ENCODE data around the gene KNDC1. TPM values are rescaled to one million over a fixed set of nuclear protein-coding genes. Genes with fewer than 3 reads are reported as not detected.

The KNDC1 gene
- total RNA-seq, 2 donors from 2014 or later = 0.59 to 1.8 TPM

DNA sequence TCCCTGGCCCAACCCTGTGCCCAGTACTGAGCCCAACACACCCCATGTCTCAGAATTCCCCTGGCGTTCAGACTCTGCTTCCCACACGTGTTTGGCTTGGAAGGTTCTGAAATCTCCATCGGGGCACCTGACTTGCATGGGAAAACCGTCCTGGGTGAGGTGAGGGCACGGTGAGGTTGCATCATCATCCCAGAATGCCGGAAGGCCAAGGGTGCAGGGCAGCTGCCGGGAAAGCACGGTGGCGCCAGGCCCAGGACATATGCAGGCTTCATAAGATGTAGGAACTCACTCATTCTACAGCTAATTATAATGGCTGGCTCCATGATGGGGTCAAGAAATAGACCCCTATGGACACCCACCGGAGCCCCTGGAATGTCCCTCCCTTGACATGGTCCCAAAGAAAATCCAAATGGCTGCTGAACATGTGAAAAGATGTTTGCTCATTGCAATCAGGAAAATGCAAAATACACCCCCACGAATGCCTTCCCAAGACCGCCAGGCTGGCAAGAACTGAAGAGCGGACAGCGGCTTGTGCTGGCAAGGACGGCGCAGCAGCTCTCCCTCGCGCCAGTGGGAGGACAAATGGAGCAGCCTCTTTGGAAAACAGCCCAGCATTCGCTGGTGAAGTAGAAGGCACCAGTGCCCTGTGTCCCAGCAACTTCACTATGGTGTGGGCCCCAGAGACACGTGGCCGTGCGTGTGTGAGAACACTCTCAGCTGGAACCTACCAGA is 2.3 kb downstream of the KNDC1 start:
- TF ChIP-seq, protein P1, sequence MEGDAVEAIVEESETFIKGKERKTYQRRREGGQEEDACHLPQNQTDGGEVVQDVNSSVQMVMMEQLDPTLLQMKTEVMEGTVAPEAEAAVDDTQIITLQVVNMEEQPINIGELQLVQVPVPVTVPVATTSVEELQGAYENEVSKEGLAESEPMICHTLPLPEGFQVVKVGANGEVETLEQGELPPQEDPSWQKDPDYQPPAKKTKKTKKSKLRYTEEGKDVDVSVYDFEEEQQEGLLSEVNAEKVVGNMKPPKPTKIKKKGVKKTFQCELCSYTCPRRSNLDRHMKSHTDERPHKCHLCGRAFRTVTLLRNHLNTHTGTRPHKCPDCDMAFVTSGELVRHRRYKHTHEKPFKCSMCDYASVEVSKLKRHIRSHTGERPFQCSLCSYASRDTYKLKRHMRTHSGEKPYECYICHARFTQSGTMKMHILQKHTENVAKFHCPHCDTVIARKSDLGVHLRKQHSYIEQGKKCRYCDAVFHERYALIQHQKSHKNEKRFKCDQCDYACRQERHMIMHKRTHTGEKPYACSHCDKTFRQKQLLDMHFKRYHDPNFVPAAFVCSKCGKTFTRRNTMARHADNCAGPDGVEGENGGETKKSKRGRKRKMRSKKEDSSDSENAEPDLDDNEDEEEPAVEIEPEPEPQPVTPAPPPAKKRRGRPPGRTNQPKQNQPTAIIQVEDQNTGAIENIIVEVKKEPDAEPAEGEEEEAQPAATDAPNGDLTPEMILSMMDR (IDR thresholded peaks at IDR 0.05) = no peak
- Histone ChIP-seq H3K27ac (no peak overlapping the region), H3K27me3 (peaks cover 0 to 5% of the 10 kb centered on the region in 2 donors), H3K9me3 (no peaks in the 10 kb centered on the region), H3K36me3 (no peaks in the 10 kb centered on the region), H3K4me1 (peaks cover 0 to 13% of the 10 kb centered on the region in 2 donors), H3K4me3 (no peak overlapping the region)
- no peak for DNase-seq (ENCODE audit: low spot score)

DNA sequence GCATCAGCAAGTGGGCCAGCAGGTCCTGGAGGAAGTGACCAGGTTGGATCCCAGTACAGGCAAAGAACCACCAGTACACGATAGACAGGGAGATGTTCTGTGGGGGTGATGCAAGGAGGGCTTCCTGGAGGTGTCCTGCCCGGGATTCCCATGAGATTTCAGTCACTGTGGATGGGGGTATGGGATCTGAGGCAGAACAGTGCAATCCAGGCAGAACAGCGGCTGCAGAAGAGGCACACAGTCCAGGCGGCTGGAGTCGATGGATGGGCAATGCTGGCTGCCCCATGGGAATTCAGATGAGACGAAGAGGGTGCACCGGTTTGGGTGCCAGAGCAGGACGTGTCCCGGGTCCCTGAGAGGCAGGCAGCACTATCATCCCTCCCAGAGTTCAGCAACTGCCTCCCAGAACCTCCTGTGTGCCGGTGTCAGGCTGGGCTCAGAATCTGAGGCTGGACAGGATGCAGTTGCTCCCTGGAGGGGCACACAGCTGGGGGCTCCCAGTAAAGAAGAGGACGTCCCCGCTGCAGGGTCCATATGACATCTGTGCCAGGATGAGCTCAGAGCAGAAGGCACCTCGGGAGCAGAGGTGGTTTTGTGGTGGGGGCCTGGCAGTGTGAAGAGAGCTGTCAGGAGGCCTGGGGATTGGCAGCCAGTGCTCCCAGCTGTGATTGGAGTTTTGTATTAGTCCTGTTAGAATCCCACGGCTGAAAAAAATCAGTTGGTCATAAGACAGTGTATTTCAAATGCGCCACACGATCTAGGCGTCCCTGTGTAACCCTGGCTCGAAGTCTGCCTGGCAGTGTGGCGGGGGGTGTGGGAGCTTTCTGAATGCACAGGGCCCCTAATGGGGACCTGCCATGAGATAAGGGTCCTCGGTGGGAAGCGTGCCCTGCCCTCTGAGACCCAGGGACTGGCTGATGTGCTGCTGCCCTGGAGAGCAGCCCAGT is 3.2 kb downstream of the KNDC1 start:
- Histone ChIP-seq H3K27ac (no peak overlapping the region), H3K4me1 (peaks cover 0 to 13% of the 10 kb centered on the region in 2 donors), H3K36me3 (no peaks in the 10 kb centered on the region), H3K4me3 (no peak overlapping the region), H3K27me3 (peaks cover 0 to 5% of the 10 kb centered on the region in 2 donors), H3K9me3 (no peaks in the 10 kb centered on the region)
- no peak for DNase-seq (ENCODE audit: low spot score)
- TF ChIP-seq, protein P1 (IDR thresholded peaks at IDR 0.05) = no peak

DNA sequence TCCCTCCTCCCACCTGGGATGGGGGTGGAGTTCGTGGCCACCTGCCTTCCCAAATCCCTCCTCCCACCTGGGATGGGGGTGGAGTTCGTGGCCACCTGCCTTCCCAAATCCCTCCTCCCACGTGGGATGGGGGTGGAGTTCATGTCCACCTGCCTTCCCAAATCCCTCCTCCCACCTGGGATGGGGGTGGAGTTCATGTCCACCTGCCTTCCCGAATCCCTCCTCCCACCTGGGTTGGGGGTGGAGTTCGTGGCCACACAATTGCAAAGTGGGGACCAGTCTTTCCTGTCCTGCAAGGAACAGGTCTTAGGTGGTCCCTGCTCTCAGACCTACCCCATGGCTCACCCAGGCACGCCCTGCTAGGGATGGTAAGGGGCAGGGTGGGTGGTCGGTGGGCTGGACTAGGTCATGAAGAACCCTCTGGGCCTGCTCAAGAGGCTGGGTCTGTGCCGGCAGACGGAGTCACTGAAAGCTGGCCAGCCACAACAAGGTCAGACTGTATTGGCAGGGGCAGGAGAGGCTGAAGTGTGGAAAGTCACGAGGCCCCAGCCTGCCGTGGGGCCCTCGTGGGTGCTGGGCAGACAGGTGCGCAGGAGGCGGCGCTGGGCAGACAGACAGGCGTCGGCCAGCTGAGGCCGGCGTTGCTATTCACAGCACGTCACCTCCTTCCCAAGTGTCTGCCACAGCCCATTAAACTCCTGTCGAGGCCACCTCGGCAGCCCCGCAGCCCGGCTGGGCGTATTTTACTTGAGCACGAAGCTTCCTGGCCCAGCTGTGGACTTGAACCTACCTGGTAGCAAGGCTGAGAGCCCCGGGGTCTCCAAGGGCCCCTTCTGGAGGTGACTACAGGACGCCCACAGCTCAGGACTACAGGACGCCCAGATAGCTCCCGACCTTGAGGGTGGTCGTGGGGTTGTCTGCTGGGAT is 4.1 kb downstream of the KNDC1 start:
- DNase-seq (ENCODE audit: low spot score) = no peak

DNA sequence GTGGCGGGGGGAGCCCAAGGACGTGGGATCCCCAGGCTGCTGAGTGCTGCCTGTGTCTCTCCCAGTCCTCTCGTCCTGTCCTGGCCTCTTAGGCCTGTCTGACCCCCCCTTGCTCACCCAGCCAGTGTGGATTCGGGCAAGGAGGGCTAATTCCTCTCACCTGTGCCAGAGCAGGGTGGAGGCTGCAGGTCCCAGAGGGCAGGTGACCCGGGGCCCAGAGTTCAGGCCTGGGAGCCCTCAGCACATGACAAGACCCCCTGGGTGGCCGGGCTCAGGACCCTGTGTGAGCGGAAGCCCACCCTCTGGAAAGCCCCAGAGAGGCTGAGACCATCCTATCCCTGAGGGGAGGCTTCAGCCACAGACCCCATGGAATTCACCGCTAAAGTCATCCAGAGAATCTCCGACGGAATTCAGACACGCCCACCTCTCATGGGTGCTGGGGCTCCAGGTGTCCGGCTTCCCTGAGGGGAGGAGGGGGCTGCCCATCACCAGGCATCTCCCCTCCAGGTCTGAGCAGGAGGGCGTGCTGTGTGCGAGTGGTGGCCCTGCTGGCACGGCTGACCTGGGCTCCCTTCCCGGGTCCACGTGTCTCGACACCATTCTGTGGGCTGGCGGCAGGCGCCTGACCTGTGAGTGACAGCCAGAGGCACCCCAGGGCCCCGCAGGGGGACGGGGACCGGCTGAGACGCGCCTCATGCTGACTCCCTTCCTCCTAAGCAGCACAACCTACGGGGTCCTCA is 5.0 kb downstream of the KNDC1 start:
- Histone ChIP-seq H3K36me3 (no peaks in the 10 kb centered on the region), H3K27me3 (peaks cover 0 to 5% of the 10 kb centered on the region in 2 donors), H3K4me3 (no peak overlapping the region), H3K9me3 (no peaks in the 10 kb centered on the region), H3K27ac (no peak overlapping the region), H3K4me1 (peaks cover 0 to 13% of the 10 kb centered on the region in 2 donors)
- DNase-seq (ENCODE audit: low spot score) = no peak
- TF ChIP-seq, protein P1 (IDR thresholded peaks at IDR 0.05) = no peak

More for the DNA sequence above, 4.1 kb downstream of the KNDC1 start:
- Histone ChIP-seq H3K27me3 (peaks cover 0 to 5% of the 10 kb centered on the region in 2 donors), H3K9me3 (no peaks in the 10 kb centered on the region), H3K27ac (no peak overlapping the region), H3K4me1 (peaks cover 0 to 13% of the 10 kb centered on the region in 2 donors), H3K36me3 (no peaks in the 10 kb centered on the region), H3K4me3 (no peak overlapping the region)
- TF ChIP-seq, protein P1 (IDR thresholded peaks at IDR 0.05) = no peak
